ENCODE measurements around the gene MITF. TPM values are rescaled to one million over a fixed set of nuclear protein-coding genes. Genes with fewer than 3 reads are reported as not detected.

MITF gene
- total RNA-seq, 4 donors from 2014 or later, result 71.1 to 139 (median 109) TPM

- Histone ChIP-seq H3K9me3 (no peaks in the 10 kb centered on the region), H3K4me3 (no peak overlapping the region), H3K27me3 (no peaks in the 10 kb centered on the region), H3K4me1 (peaks cover 47 to 57% of the 10 kb centered on the region in 2 donors), H3K36me3 (no peaks in the 10 kb centered on the region), H3K27ac (peak overlapping the region; percentile 67 to 87 (median 78))
- TF ChIP-seq POLR2A (IDR thresholded peaks at IDR 0.05) (no peak), CTCF (IDR thresholded peaks at IDR 0.05 in 4 of 5, conservative IDR thresholded peaks at IDR 0.05 in 1 of 5) (no peak)
- in situ Hi-C loops (cut with MboI; ENCODE audit: low sequenced_read_pairs in 4 of 4), result no loop called here
- ATAC-seq (no peak), DNase-seq (no peak)
- intact Hi-C loops (cut with DNase I; ENCODE audit: low total_unique reads), result loop anchor here (5.0 to 10.0 kb wide), 3 partner anchors 80 to 747 kb away; partner anchors contain the start of gene LMOD3
These were observed 132.6 kb downstream of the MITF start for GRCh38 chr3:69871868-69872267.

DNA sequence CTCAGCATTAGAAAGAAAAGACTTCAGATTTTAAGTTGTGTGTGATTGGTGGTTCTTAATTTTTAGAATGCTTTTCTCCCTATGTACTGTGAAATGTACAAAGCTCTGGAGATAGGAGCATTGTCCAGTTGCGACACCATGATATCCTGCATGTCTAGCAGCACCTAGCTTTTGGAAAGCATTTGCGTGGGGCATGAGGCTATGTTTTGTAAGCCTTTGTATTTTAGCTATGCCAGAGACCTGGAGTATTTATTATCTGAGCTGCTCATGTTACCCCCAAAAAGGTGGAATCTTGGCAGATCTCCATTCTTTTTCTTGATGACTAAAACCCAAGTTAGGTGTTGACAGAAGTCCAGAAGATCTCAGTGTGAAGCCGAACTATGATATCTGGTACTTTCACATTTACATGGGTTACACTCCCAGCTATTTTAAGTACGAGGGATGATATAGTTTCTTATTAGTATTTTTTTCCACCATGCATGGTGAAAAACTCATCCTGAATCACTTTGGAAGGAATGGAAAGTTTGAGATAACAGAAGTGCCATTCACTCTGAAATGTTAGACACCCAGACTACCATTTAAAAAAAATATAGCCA lies 133.6 kb downstream of the MITF start:
- peak overlapping the region; percentile 42 to 84 (median 70) for H3K27ac ChIP-seq
- H3K36me3 ChIP-seq, result no peaks in the 10 kb centered on the region
- H3K4me1 ChIP-seq, result peaks cover 51 to 59% of the 10 kb centered on the region in 2 donors
- H3K27me3 ChIP-seq, result no peaks in the 10 kb centered on the region
- TF ChIP-seq CTCF (IDR thresholded peaks at IDR 0.05 in 4 of 5, conservative IDR thresholded peaks at IDR 0.05 in 1 of 5) (no peak), POLR2A (IDR thresholded peaks at IDR 0.05) (no peak)
- intact Hi-C loops (cut with DNase I; ENCODE audit: low total_unique reads) (loop anchor here (5.0 to 10.0 kb wide), 3 partner anchors 81 to 748 kb away; partner anchors contain the start of gene LMOD3), in situ Hi-C loops (cut with MboI; ENCODE audit: low sequenced_read_pairs in 4 of 4) (no loop called here)
- peak overlapping the region in 3 of 4 donors; percentile 4 to 26 (median 13) for H3K4me3 ChIP-seq
- H3K9me3 ChIP-seq, result no peaks in the 10 kb centered on the region
- ATAC-seq (peak; percentile 58 to 70), DNase-seq (peak; percentile 43 to 58)

- in situ Hi-C loops (cut with MboI; ENCODE audit: low sequenced_read_pairs in 4 of 4), result no loop called here
These were observed 136.8 kb downstream of the MITF start for GRCh38 chr3:69876073-69876472.

DNA sequence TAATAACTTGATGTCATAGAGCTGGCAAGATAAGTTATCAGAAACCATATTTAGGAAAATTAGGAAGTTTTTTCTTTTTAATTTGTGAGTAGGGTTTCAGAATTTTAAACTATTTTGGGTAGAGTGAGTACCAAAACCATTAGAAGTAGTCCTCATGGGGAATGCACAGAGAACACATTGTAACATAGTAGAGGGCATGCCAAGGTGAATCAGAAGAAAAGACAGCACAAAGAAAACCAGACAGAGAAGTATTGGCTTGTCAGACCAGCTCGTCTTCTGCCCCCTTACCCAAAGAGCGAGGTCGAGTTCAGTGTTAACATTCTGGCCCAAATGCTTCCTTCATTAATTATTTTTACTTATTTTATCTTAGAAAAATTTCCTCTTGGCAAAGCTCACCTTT lies 139.0 kb downstream of the MITF start:
- peak overlapping the region in 2 of 4 donors; percentile 26 to 42 for H3K27ac ChIP-seq
- no peaks in the 10 kb centered on the region for H3K9me3 ChIP-seq
- no peak overlapping the region for H3K4me3 ChIP-seq
- DNase-seq (no peak), ATAC-seq (no peak)
- no peaks in the 10 kb centered on the region for H3K36me3 ChIP-seq
- no peaks in the 10 kb centered on the region for H3K27me3 ChIP-seq
- H3K4me1 ChIP-seq, result peaks cover 36 to 42% of the 10 kb centered on the region in 2 donors
- TF ChIP-seq CTCF (IDR thresholded peaks at IDR 0.05 in 4 of 5, conservative IDR thresholded peaks at IDR 0.05 in 1 of 5) (no peak), POLR2A (IDR thresholded peaks at IDR 0.05) (no peak)
- in situ Hi-C loops (cut with MboI; ENCODE audit: low sequenced_read_pairs in 4 of 4) (no loop called here), intact Hi-C loops (cut with DNase I; ENCODE audit: low total_unique reads) (loop anchor here (10.0 kb wide), 1 partner anchor 753 kb away; the partner anchor contains the start of gene LMOD3)

More at GRCh38 chr3:69876073-69876472, 136.8 kb downstream of the MITF start:
- Histone ChIP-seq H3K4me3 (no peak overlapping the region), H3K9me3 (no peaks in the 10 kb centered on the region), H3K27ac (no peak overlapping the region), H3K4me1 (peaks cover 53 to 55% of the 10 kb centered on the region in 2 donors), H3K36me3 (no peaks in the 10 kb centered on the region), H3K27me3 (no peaks in the 10 kb centered on the region)
- no peak for ATAC-seq
- intact Hi-C loops (cut with DNase I; ENCODE audit: low total_unique reads), result loop anchor here (10.0 kb wide), 1 partner anchor 751 kb away; the partner anchor contains the start of gene LMOD3
- DNase-seq, result no peak
- TF ChIP-seq POLR2A (IDR thresholded peaks at IDR 0.05) (no peak), CTCF (IDR thresholded peaks at IDR 0.05 in 4 of 5, conservative IDR thresholded peaks at IDR 0.05 in 1 of 5) (no peak)

Measured in gastrocnemius medialis (tissue), 4 donors.